ENCODE data around the gene ITM2C. TPM values are rescaled to one million over a fixed set of nuclear protein-coding genes. Genes with fewer than 3 reads are reported as not detected.
A peak's percentile ranks its signal among the peaks of the same experiment; 100 is the strongest.

The ITM2C gene
- total and polyA plus RNA-seq, 2 experiments from 2014 or later: 241 to 367 TPM

GRCh38 chr2:230827774-230828271 is 36.9 kb upstream of the ITM2C start:
- Histone ChIP-seq H3K36me3 (ENCODE audit: insufficient read depth) (peaks cover 3% of the 10 kb centered on the region; the same call in 1 of the 2 replicates), H3K4me1 (ENCODE audit: insufficient read depth) (no peaks in the 10 kb centered on the region), H3K4me2 (peak overlapping the region; percentile 88), H4K20me1 (replicated peaks; ENCODE audit: insufficient read depth) (no peaks in the 10 kb centered on the region), H2AFZ (peak overlapping the region; percentile 97), H3K4me3 (peak overlapping the region; percentile 62), H3K79me2 (replicated peaks; ENCODE audit: insufficient read depth) (no peaks in the 10 kb centered on the region), H3K27ac (ENCODE audit: low read depth) (no peak overlapping the region), H3F3A (replicated peaks; ENCODE audit: low read depth) (peaks cover 4% of the 10 kb centered on the region; the same call in 1 of the 2 replicates), H3K9me2 (ENCODE audit: insufficient read depth) (no peaks in the 10 kb centered on the region), H3K27me3 (ENCODE audit: insufficient read depth) (peaks cover 22% of the 10 kb centered on the region)
- no peaks in the 10 kb centered on the region for H3K36me3 Mint-ChIP-seq (ENCODE audit: low read depth)
- H3K4me1 Mint-ChIP-seq: no peaks in the 10 kb centered on the region; the same call in 1 of the 3 replicates
- peaks cover 17% of the 10 kb centered on the region for H3K27me3 Mint-ChIP-seq (ENCODE audit: insufficient read depth, low read depth, poor library complexity)
- H3K9me3 Mint-ChIP-seq: no peaks in the 10 kb centered on the region; the same call in 2 of the 3 replicates
- DNase-seq (ENCODE audit: low spot score): peak; percentile 61
- TF ChIP-seq CTCF (conservative IDR thresholded peaks at IDR 0.05; ENCODE audit: low read depth in 2 of 2) (no peak), EZH2 (IDR thresholded peaks at IDR 0.05; ENCODE audit: low read depth, unreplicated experiment) (peak; percentile 19)
- ATAC-seq: peak; percentile 59
- H3K27ac Mint-ChIP-seq: no peak overlapping the region
- peak overlapping the region; percentile 47; the same call in 2 of the 3 replicates for H3K4me3 Mint-ChIP-seq

GRCh38 chr2:230828272-230828961 is 36.3 kb upstream of the ITM2C start:
- peaks cover 17% of the 10 kb centered on the region for H3K27me3 Mint-ChIP-seq (ENCODE audit: insufficient read depth, low read depth, poor library complexity)
- Histone ChIP-seq H3K27ac (ENCODE audit: low read depth) (no peak overlapping the region), H3K9me2 (ENCODE audit: insufficient read depth) (no peaks in the 10 kb centered on the region), H3K4me3 (peak overlapping the region; percentile 62), H3K27me3 (ENCODE audit: insufficient read depth) (peaks cover 22% of the 10 kb centered on the region), H3F3A (replicated peaks; ENCODE audit: low read depth) (peaks cover 4% of the 10 kb centered on the region; the same call in 1 of the 2 replicates), H3K36me3 (ENCODE audit: insufficient read depth) (peaks cover 3% of the 10 kb centered on the region; the same call in 1 of the 2 replicates), H2AFZ (peak overlapping the region; percentile 97), H3K4me1 (ENCODE audit: insufficient read depth) (no peaks in the 10 kb centered on the region), H3K4me2 (peak overlapping the region; percentile 88), H4K20me1 (replicated peaks; ENCODE audit: insufficient read depth) (no peaks in the 10 kb centered on the region), H3K79me2 (replicated peaks; ENCODE audit: insufficient read depth) (no peaks in the 10 kb centered on the region)
- TF ChIP-seq CTCF (conservative IDR thresholded peaks at IDR 0.05; ENCODE audit: low read depth in 2 of 2) (0 out of 4 replicates have a peak, but pooled peaks of 1 of the 2 experiments have one; percentile 14), EZH2phosphoT487 (IDR thresholded peaks at IDR 0.05; ENCODE audit: unreplicated experiment) (no peak), POLR2AphosphoS5 (IDR thresholded peaks at IDR 0.05; ENCODE audit: low read depth) (no peak), ZNF462 (CRISPR knock-in tag; IDR thresholded peaks at IDR 0.05) (no peak)
- H3K4me1 Mint-ChIP-seq: no peaks in the 10 kb centered on the region; the same call in 1 of the 3 replicates
- no peaks in the 10 kb centered on the region for H3K36me3 Mint-ChIP-seq (ENCODE audit: low read depth)
- peak overlapping the region; percentile 39; the same call in 1 of the 3 replicates for H3K4me3 Mint-ChIP-seq
- peak; percentile 50 for DNase-seq (ENCODE audit: low spot score)
- peak; percentile 75 for ATAC-seq
- no peak overlapping the region for H3K27ac Mint-ChIP-seq
- no peaks in the 10 kb centered on the region; the same call in 2 of the 3 replicates for H3K9me3 Mint-ChIP-seq
